Raji (cell line): ENCODE data around the gene RFC1.

ENCODE experiments used
- POLR2A ChIP-seq: IDR thresholded peaks from 2 replicates; pipeline ENCODE4 v1.6.1; 2011; ENCODE audit warnings: low read depth, low read length, control low read depth; ENCODE audit not compliant: insufficient read depth

Gene RFC1

GRCh38 chr4:39362827-39363226 lies 3.3 kb downstream of the RFC1 start:
- TF ChIP-seq POLR2A = no peak

- TF ChIP-seq POLR2A = no peak
Measured at GRCh38 chr4:39357002-39357401, 9.2 kb downstream of the RFC1 start.

GRCh38 chr4:39354254-39354552 lies 12.0 kb downstream of the RFC1 start:
- TF ChIP-seq POLR2A = no peak

GRCh38 chr4:39353478-39354253 lies 12.5 kb downstream of the RFC1 start:
- TF ChIP-seq POLR2A = no peak

DNA sequence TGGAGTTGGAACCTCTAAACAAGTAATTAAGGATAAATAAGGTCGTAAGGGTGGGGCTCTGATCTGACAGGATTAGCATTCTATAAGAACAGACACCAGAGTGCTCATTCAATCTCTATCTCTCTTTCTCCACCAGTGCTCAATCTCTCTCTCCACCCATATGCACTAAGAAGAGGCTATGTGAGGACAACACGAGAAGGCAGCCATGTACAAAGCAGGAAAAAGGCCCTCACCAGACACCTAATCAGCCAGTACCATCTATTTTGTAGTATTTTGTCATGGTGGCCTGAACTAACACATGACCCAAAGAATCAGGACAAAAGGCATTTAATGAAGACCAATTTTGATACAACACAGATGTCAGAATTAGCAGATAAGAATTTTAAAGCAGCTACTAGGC lies 16.8 kb downstream of the RFC1 start:
- no peak for TF ChIP-seq POLR2A

DNA sequence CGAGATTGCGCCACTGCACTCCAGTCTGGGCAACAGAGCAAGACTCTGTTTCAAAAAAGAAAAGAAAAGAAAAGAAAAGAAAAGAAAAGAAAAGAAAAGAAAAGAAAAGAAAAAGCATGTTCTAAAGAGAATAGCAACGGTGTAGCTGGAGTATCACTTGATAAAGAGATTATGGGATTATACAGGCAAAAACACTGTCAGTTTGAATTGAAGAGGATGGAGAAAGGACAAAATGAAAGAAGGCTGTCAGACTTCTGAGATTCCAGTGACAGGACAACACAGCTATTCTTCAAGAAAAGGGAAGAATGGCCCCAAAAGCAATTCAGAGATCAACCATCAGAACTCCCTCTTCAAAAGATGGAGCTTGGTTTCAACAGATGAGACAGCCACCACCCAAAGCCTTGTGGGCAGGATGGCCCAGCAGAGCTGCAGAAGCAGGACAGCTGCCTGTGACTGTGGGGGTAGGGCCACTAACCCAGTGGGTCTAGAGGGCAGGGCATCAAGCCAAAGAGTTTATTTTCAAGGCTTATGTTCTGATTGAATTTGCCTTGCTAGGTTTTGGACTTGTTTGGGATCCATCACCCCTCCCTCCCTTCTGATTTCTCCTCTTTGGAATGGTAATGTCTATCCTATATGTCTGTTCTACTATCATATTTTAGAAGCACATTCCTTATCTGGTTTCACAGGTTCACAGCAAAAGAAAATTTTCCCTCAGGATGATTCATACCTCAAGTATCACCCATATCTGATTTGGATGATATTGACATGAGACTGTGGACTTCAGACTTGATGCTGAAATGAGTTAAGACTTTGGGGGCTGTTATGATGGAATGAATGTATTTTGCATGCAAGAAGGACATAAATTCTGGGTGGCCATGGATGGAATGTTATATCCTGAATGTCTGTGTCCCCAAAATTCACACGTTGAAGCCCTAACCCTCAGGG lies 17.5 kb downstream of the RFC1 start:
- TF ChIP-seq POLR2A = no peak

GRCh38 chr4:39346856-39347519 lies 19.2 kb downstream of the RFC1 start:
- TF ChIP-seq POLR2A = no peak

GRCh38 chr4:39342731-39343130 lies 23.4 kb downstream of the RFC1 start:
- no peak for TF ChIP-seq POLR2A

- TF ChIP-seq POLR2A = no peak
Measured at GRCh38 chr4:39341075-39341725, 25.0 kb downstream of the RFC1 start.

DNA sequence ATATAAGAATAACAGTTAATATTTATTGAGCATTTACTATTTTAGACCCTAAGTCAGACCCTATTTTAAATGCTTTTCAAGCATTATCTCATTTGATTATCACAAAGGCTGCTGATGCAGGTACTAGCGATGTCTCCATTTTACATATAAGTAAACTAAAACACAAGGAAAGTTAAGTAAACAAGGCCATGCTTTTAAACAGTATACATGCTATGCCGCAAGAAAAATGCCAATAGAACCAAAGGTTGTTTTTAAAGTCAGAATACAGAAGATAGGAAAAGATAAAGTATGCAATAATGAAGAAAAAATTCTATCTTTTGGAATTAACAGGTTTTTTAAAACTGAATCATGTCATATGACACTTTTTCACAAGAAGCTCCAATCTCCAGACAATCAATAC lies 26.2 kb downstream of the RFC1 start:
- TF ChIP-seq POLR2A = no peak

- no peak for TF ChIP-seq POLR2A
Measured at GRCh38 chr4:39337841-39338240, 28.3 kb downstream of the RFC1 start.

GRCh38 chr4:39335566-39335965 lies 30.6 kb downstream of the RFC1 start:
- TF ChIP-seq POLR2A = no peak

GRCh38 chr4:39331191-39331590 lies 35.0 kb downstream of the RFC1 start:
- no peak for TF ChIP-seq POLR2A

- no peak for TF ChIP-seq POLR2A
Measured at GRCh38 chr4:39330353-39330752, 35.8 kb downstream of the RFC1 start.

GRCh38 chr4:39326468-39326977 lies 39.6 kb downstream of the RFC1 start:
- TF ChIP-seq POLR2A = no peak
